NCI-H2196 treated with DMSO at 0.1 percent for 48 hours (cell line): ENCODE results near the gene TXNDC9.
"Not testable (repeated sequence)": the region's sequence is repeated elsewhere in the genome, so short reads cannot be mapped to it uniquely, and the experiment has no call there.

Experiments
- DNase-seq: peaks from one replicate; lab custom pipeline; 2025; ENCODE audit not compliant: unreplicated experiment; lab: John Stamatoyannopoulos, UW

TXNDC9 gene

GRCh38 chr2:99335911-99336803 is at the start of gene TXNDC9:
TSS of gene TXNDC9 (minus strand) at chr2:99336333. CDS start at chr2:99333210, 3,123 bp downstream.
- DNase-seq = peak; percentile 98

GRCh38 chr2:99382143-99382542 is 46.0 kb upstream of the TXNDC9 start:
- DNase-seq = no peak

GRCh38 chr2:99380376-99381010 is 44.4 kb upstream of the TXNDC9 start:
- no peak for DNase-seq

- no peak for DNase-seq
Measured at GRCh38 chr2:99377879-99378278, 41.7 kb upstream of the TXNDC9 start.

GRCh38 chr2:99376254-99376864 is 40.2 kb upstream of the TXNDC9 start:
- DNase-seq = no peak

- DNase-seq = no peak
Measured at GRCh38 chr2:99374747-99375146, 38.6 kb upstream of the TXNDC9 start.

- DNase-seq = no peak
Measured at GRCh38 chr2:99373144-99373543, 37.0 kb upstream of the TXNDC9 start.

GRCh38 chr2:99368854-99369253 is 32.7 kb upstream of the TXNDC9 start:
- not testable (repeated sequence) for DNase-seq

GRCh38 chr2:99365661-99366060 is 29.5 kb upstream of the TXNDC9 start:
- no peak for DNase-seq

GRCh38 chr2:99356853-99357252 is 20.7 kb upstream of the TXNDC9 start:
- DNase-seq = no peak

- DNase-seq = not testable (repeated sequence)
Measured at GRCh38 chr2:99354825-99355224, 18.7 kb upstream of the TXNDC9 start.

GRCh38 chr2:99354070-99354469 is 17.9 kb upstream of the TXNDC9 start:
- no peak for DNase-seq

GRCh38 chr2:99350194-99350593 is 14.1 kb upstream of the TXNDC9 start:
- DNase-seq = no peak

- DNase-seq = no peak
Measured at GRCh38 chr2:99348173-99348572, 12.0 kb upstream of the TXNDC9 start.

GRCh38 chr2:99346218-99346617 is 10.1 kb upstream of the TXNDC9 start:
- DNase-seq = no peak

- not testable (repeated sequence) for DNase-seq
Measured at GRCh38 chr2:99345446-99345845, 9.3 kb upstream of the TXNDC9 start.

GRCh38 chr2:99342536-99342935 is 6.4 kb upstream of the TXNDC9 start:
- no peak for DNase-seq

- no peak for DNase-seq
Measured at GRCh38 chr2:99340669-99341236, 4.6 kb upstream of the TXNDC9 start.

- DNase-seq = no peak
Measured at GRCh38 chr2:99338029-99338585, 2.0 kb upstream of the TXNDC9 start.

GRCh38 chr2:99337113-99338028 is 1.2 kb upstream of the TXNDC9 start, which contains the start of gene EIF5B:
TSS of gene EIF5B (plus strand) at chr2:99337389. CDS start at chr2:99337555, 166 bp downstream.
- DNase-seq = peak; percentile 91
